Measurements from ENCODE around the gene GBE1. TPM values are rescaled to one million over a fixed set of nuclear protein-coding genes. Genes with fewer than 3 reads are reported as not detected.

The GBE1 gene
- total RNA-seq, 1 experiment from 2014 or later = 9.2 TPM

GRCh38 chr3:81776643-81777042, 15.2 kb upstream of the GBE1 start:
- Mint-ChIP-seq H3K27me3 (ENCODE audit: low read depth) (peaks cover 4% of the 10 kb centered on the region; the same call in 1 of the 2 replicates), H3K4me1 (no peaks in the 10 kb centered on the region), H3K4me3 (no peak overlapping the region), H3K9me3 (peaks cover 19% of the 10 kb centered on the region), H3K36me3 (peaks cover 22% of the 10 kb centered on the region), H3K27ac (no peak overlapping the region; the same call in 1 of the 2 replicates)
- ATAC-seq (no peak), DNase-seq (ENCODE audit: low spot score) (no peak)
- CTCF ChIA-PET = no interaction called here
- no peak for TF ChIP-seq FOXK1 (CRISPR knock-in tag; IDR thresholded peaks at IDR 0.05)
- TF ChIP-seq ZNF232 (CRISPR knock-in tag; IDR thresholded peaks at IDR 0.05) = no peak
- TF ChIP-seq CREB1 (CRISPR knock-in tag; IDR thresholded peaks at IDR 0.05) = no peak
- TF ChIP-seq ZNF671 (CRISPR knock-in tag; IDR thresholded peaks at IDR 0.05) = no peak
- TF ChIP-seq ZNF138 (CRISPR knock-in tag; conservative IDR thresholded peaks at IDR 0.05) = no peak
- POLR2A ChIA-PET = no interaction called here

- peaks cover 16% of the 10 kb centered on the region for H3K9me3 Mint-ChIP-seq
- no peak overlapping the region for H3K4me3 Mint-ChIP-seq
- H3K4me1 Mint-ChIP-seq = peaks cover 13% of the 10 kb centered on the region
- ATAC-seq (peak; percentile 22; the same call in 1 of the 2 replicates), DNase-seq (ENCODE audit: low spot score) (no peak)
- H3K27ac Mint-ChIP-seq = peak overlapping the region; percentile 55
- CTCF ChIA-PET = no interaction called here
- H3K27me3 Mint-ChIP-seq (ENCODE audit: low read depth) = no peaks in the 10 kb centered on the region
- peaks cover 4% of the 10 kb centered on the region for H3K36me3 Mint-ChIP-seq
- POLR2A ChIA-PET = no interaction called here
- TF ChIP-seq MLX (CRISPR knock-in tag; IDR thresholded peaks at IDR 0.05) (no peak), ZNF532 (CRISPR knock-in tag; IDR thresholded peaks at IDR 0.05; ENCODE audit: borderline replicate concordance) (no peak), ATF1 (CRISPR knock-in tag; IDR thresholded peaks at IDR 0.05) (no peak), JUN (CRISPR knock-in tag; IDR thresholded peaks at IDR 0.05) (no peak), TEAD4 (CRISPR knock-in tag; IDR thresholded peaks at IDR 0.05) (no peak), ZNF425 (CRISPR knock-in tag; conservative IDR thresholded peaks at IDR 0.05) (no peak), NR1H2 (CRISPR knock-in tag; IDR thresholded peaks at IDR 0.05) (no peak), ZNF281 (CRISPR knock-in tag; IDR thresholded peaks at IDR 0.05) (no peak), ZBTB43 (CRISPR knock-in tag; IDR thresholded peaks at IDR 0.05) (no peak), CREM (CRISPR knock-in tag; IDR thresholded peaks at IDR 0.05) (no peak), ATF2 (CRISPR knock-in tag; IDR thresholded peaks at IDR 0.05; ENCODE audit: borderline replicate concordance, low read depth) (no peak), CREB1 (CRISPR knock-in tag; IDR thresholded peaks at IDR 0.05) (no peak), E2F1 (CRISPR knock-in tag; IDR thresholded peaks at IDR 0.05) (no peak), IRF1 (CRISPR knock-in tag; IDR thresholded peaks at IDR 0.05) (no peak), ELF4 (CRISPR knock-in tag; IDR thresholded peaks at IDR 0.05; ENCODE audit: low read depth) (no peak)
Measured at GRCh38 chr3:81770710-81771109, 9.3 kb upstream of the GBE1 start.
